ENCODE results near the gene SLC35G2. TPM values are rescaled to one million over a fixed set of nuclear protein-coding genes. Genes with fewer than 3 reads are reported as not detected.
"Not testable (repeated sequence)": the region's sequence is repeated elsewhere in the genome, so short reads cannot be mapped to it uniquely, and the experiment has no call there.

The SLC35G2 gene
- total and polyA plus RNA-seq, 4 donors = 3.6 to 9.1 (median 5.7) TPM

GRCh38 chr3:136889947-136890346, 71.0 kb downstream of the SLC35G2 start:
- H3K9me3 ChIP-seq (ENCODE audit: control insufficient read depth in 4 of 4, insufficient read depth in 3 of 4, low read length in 3 of 4) = peaks cover 0 to 2% (median 0%) of the 10 kb centered on the region in 4 donors
- no peaks in the 10 kb centered on the region for H3K27me3 ChIP-seq (ENCODE audit: control insufficient read depth in 3 of 3, insufficient read depth in 3 of 3, low read length in 2 of 3)
- H3K36me3 ChIP-seq (ENCODE audit: control insufficient read depth in 4 of 4, insufficient read depth in 4 of 4, low read length in 4 of 4) = peaks cover 0 to 2% (median 0%) of the 10 kb centered on the region in 4 donors
- ATAC-seq (ENCODE audit: insufficient read depth, low FRiP score) (no peak), DNase-seq (no peak)
- WGBS, 2 donors = 85 to 88% methylated on average over 21 to 24 of the region's 24 CpGs
- no peak for TF ChIP-seq CTCF (IDR thresholded peaks at IDR 0.05; ENCODE audit: control extremely low read depth, extremely low read depth)
- H3K27ac ChIP-seq (ENCODE audit: low read depth in 1 of 2, low read length in 1 of 2) = no peak overlapping the region
- H3K4me3 ChIP-seq = no peak overlapping the region
- no peak overlapping the region for H3K9ac ChIP-seq (ENCODE audit: insufficient read depth in 1 of 2, low read length in 2 of 2)
- peaks cover 0 to 17% (median 0%) of the 10 kb centered on the region in 5 donors for H3K4me1 ChIP-seq (ENCODE audit: control insufficient read depth in 5 of 5, insufficient read depth in 5 of 5, low read length in 5 of 5)

GRCh38 chr3:136891934-136892855, 73.3 kb downstream of the SLC35G2 start:
- peaks cover 0 to 12% (median 0%) of the 10 kb centered on the region in 5 donors for H3K4me1 ChIP-seq (ENCODE audit: control insufficient read depth in 5 of 5, insufficient read depth in 5 of 5, low read length in 5 of 5)
- DNase-seq = no peak
- H3K9ac ChIP-seq (ENCODE audit: insufficient read depth in 1 of 2, low read length in 2 of 2) = no peak overlapping the region
- no peak for TF ChIP-seq CTCF (IDR thresholded peaks at IDR 0.05; ENCODE audit: control extremely low read depth, extremely low read depth)
- H3K27me3 ChIP-seq (ENCODE audit: control insufficient read depth in 3 of 3, insufficient read depth in 3 of 3, low read length in 2 of 3) = no peaks in the 10 kb centered on the region
- peaks cover 0 to 2% (median 0%) of the 10 kb centered on the region in 4 donors for H3K9me3 ChIP-seq (ENCODE audit: control insufficient read depth in 4 of 4, insufficient read depth in 3 of 4, low read length in 3 of 4)
- H3K36me3 ChIP-seq (ENCODE audit: control insufficient read depth in 4 of 4, insufficient read depth in 4 of 4, low read length in 4 of 4) = peaks cover 0 to 2% (median 0%) of the 10 kb centered on the region in 4 donors
- no peak overlapping the region for H3K4me3 ChIP-seq
- ATAC-seq (ENCODE audit: insufficient read depth, low FRiP score) = no peak
- WGBS, 2 donors = 49 to 50% methylated on average over 2 of the region's 2 CpGs
- no peak overlapping the region for H3K27ac ChIP-seq (ENCODE audit: low read depth in 1 of 2, low read length in 1 of 2)

GRCh38 chr3:136893848-136894443, 75.0 kb downstream of the SLC35G2 start:
- no peak for TF ChIP-seq CTCF (IDR thresholded peaks at IDR 0.05; ENCODE audit: control extremely low read depth, extremely low read depth)
- ATAC-seq (ENCODE audit: insufficient read depth, low FRiP score) = no peak
- Histone ChIP-seq H3K36me3 (ENCODE audit: control insufficient read depth in 4 of 4, insufficient read depth in 4 of 4, low read length in 4 of 4) (peaks cover 0 to 2% (median 0%) of the 10 kb centered on the region in 4 donors), H3K9ac (ENCODE audit: insufficient read depth in 1 of 2, low read length in 2 of 2) (no peak overlapping the region), H3K27ac (ENCODE audit: low read depth in 1 of 2, low read length in 1 of 2) (no peak overlapping the region), H3K4me1 (ENCODE audit: control insufficient read depth in 5 of 5, insufficient read depth in 5 of 5, low read length in 5 of 5) (peaks cover 0 to 12% (median 0%) of the 10 kb centered on the region in 5 donors), H3K4me3 (no peak overlapping the region), H3K9me3 (ENCODE audit: control insufficient read depth in 4 of 4, insufficient read depth in 3 of 4, low read length in 3 of 4) (peaks cover 0 to 2% (median 0%) of the 10 kb centered on the region in 4 donors), H3K27me3 (ENCODE audit: control insufficient read depth in 3 of 3, insufficient read depth in 3 of 3, low read length in 2 of 3) (no peaks in the 10 kb centered on the region)
- 59 to 73% methylated on average over 5 of the region's 5 CpGs for WGBS, 2 donors
- peak in 1 of 3 donors; percentile 24 for DNase-seq

GRCh38 chr3:136897171-136897570, 78.2 kb downstream of the SLC35G2 start:
- not testable (repeated sequence) for H3K27me3 ChIP-seq (ENCODE audit: control insufficient read depth in 3 of 3, insufficient read depth in 3 of 3, low read length in 2 of 3); DNase-seq; H3K4me3 ChIP-seq; H3K9me3 ChIP-seq (ENCODE audit: control insufficient read depth in 4 of 4, insufficient read depth in 3 of 4, low read length in 3 of 4); H3K9ac ChIP-seq (ENCODE audit: insufficient read depth in 1 of 2, low read length in 2 of 2); ATAC-seq (ENCODE audit: insufficient read depth, low FRiP score); H3K36me3 ChIP-seq (ENCODE audit: control insufficient read depth in 4 of 4, insufficient read depth in 4 of 4, low read length in 4 of 4); H3K27ac ChIP-seq (ENCODE audit: low read depth in 1 of 2, low read length in 1 of 2)
- H3K4me1 ChIP-seq (ENCODE audit: control insufficient read depth in 5 of 5, insufficient read depth in 5 of 5, low read length in 5 of 5) = peaks cover 0 to 15% (median 0%) of the 10 kb centered on the region in 5 donors
- WGBS, 2 donors = 86 to 88% methylated on average over 1 of the region's 1 CpG
